ENCODE data around the gene CLOCK.
"Not testable (repeated sequence)": the region's sequence is repeated elsewhere in the genome, so short reads cannot be mapped to it uniquely, and the experiment has no call there.

Gene CLOCK

DNA sequence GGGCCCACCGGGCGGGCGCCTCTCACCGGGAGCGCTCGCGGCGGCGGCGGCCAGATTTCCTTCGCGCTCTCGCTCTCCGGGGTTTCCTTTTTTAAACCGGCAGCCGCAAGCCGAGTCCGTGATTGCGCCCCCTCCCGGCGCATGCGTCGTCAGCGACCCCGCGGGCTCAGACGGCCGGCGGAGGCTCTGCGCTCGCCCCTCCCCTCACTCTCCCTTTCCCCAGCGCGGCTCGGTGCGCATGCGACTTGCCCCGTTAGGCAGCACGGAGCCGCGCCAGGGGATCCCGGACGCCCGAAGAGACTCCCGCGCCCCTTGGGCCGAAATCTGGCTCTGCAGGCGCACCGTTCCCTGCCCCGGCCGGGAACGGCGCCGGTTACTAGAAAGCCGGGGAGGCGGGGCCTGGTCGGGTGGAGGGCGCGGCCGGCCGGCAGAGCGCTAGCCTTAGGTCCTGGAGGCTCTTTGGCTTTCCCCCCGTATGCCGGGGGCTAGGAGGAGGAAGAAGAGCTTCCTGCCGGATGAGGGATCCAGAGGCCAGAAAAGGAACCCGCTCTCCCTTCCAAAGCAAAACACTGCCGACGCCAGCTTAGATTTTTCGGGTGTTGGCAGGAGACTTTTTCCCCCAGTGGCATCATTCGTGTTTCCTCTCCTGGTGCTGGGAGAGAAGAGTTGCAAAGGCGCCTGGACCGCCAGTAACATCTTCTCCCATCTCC is at the start of gene CLOCK:
Gene CLOCK, minus strand, starts transcription at position 154 of the 710 bp plus-strand sequence. CDS start 64,124 bp downstream, outside the sequence.
- H4K20me1 ChIP-seq (ENCODE audit: low read depth, low read length) = 0 out of 2 replicates have a peak, but pooled peaks cover 3% of the 10 kb centered on the region
- H3K9me3 ChIP-seq (ENCODE audit: insufficient read depth, low read length) = no peaks in the 10 kb centered on the region
- no peaks in the 10 kb centered on the region for H3K9me2 ChIP-seq (replicated peaks; ENCODE audit: insufficient read depth, low read length)
- H3F3A ChIP-seq (ENCODE audit: insufficient read depth) = peaks cover 7% of the 10 kb centered on the region; the same call in 1 of the 2 replicates
- peak within 1 kb of the TSS; percentile 72 for H3K4me2 ChIP-seq (ENCODE audit: low read depth, low read length, poor library complexity, severe bottlenecking)
- no peaks in the 10 kb centered on the region for H3K79me2 ChIP-seq (ENCODE audit: insufficient read depth, low read length)
- H3K4me3 ChIP-seq (ENCODE audit: insufficient read depth, low read length, poor library complexity, severe bottlenecking) = peak within 1 kb of the TSS; percentile 73
- peak within 1 kb of the TSS; percentile 60 for H3K9ac ChIP-seq (ENCODE audit: low read length)
- H2AFZ ChIP-seq (ENCODE audit: low read depth, low read length, severe bottlenecking) = peak within 1 kb of the TSS; percentile 84
- TF ChIP-seq CTCF (IDR thresholded peaks at IDR 0.05; ENCODE audit: insufficient read depth, low read length, poor library complexity, severe bottlenecking) = peak; percentile 18
- TF ChIP-seq EZH2phosphoT487 (conservative IDR thresholded peaks at IDR 0.05; ENCODE audit: low read length) = no peak
- H3K27me3 ChIP-seq (ENCODE audit: low read length) = no peaks in the 10 kb centered on the region
- H3K27ac ChIP-seq (ENCODE audit: low read depth, low read length) = peak within 1 kb of the TSS; percentile 44; the same call in 1 of the 2 replicates
- no peaks in the 10 kb centered on the region for H3K36me3 ChIP-seq (ENCODE audit: low read length)

DNA sequence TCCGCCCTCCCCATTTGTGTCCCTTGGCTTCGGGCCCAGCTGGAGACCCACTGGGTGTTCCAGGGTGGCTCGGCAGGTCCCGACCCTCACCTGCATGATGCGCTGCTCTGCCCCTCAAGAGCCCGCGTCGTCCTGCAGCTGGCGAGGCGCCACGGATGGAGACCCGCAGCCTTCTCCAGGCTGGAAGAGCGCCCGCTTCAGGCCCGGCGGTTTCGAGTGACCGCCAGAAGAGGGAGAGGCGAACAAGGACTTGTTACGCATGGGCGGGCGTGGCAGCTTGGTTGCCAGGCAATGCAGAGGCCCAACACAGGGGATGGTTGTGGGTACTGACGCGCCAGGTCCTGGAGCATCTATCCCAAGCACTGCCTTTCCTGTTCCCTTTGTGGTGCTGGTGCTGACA is 45.3 kb upstream of the CLOCK start, which contains the start of gene PDCL2:
Gene PDCL2, minus strand, starts transcription at position 232 of the 400 bp plus-strand sequence. Its CDS starts 136 bp downstream, at position 96.
- no peak within 1 kb of the TSS for H3K27ac ChIP-seq (ENCODE audit: low read depth, low read length)
- no peaks in the 10 kb centered on the region for H3K9me3 ChIP-seq (ENCODE audit: insufficient read depth, low read length)
- H3K27me3 ChIP-seq (ENCODE audit: low read length) = no peaks in the 10 kb centered on the region
- H2AFZ ChIP-seq (ENCODE audit: low read depth, low read length, severe bottlenecking) = no peak within 1 kb of the TSS
- H3K9ac ChIP-seq (ENCODE audit: low read length) = no peak within 1 kb of the TSS
- H3K9me2 ChIP-seq (replicated peaks; ENCODE audit: insufficient read depth, low read length) = no peaks in the 10 kb centered on the region
- TF ChIP-seq CTCF (IDR thresholded peaks at IDR 0.05; ENCODE audit: insufficient read depth, low read length, poor library complexity, severe bottlenecking) = no peak
- TF ChIP-seq EZH2phosphoT487 (conservative IDR thresholded peaks at IDR 0.05; ENCODE audit: low read length) = no peak
- no peaks in the 10 kb centered on the region for H4K20me1 ChIP-seq (ENCODE audit: low read depth, low read length)
- no peaks in the 10 kb centered on the region for H3F3A ChIP-seq (ENCODE audit: insufficient read depth)
- no peaks in the 10 kb centered on the region for H3K79me2 ChIP-seq (ENCODE audit: insufficient read depth, low read length)
- no peak within 1 kb of the TSS for H3K4me2 ChIP-seq (ENCODE audit: low read depth, low read length, poor library complexity, severe bottlenecking)
- no peak within 1 kb of the TSS for H3K4me3 ChIP-seq (ENCODE audit: insufficient read depth, low read length, poor library complexity, severe bottlenecking)
- H3K36me3 ChIP-seq (ENCODE audit: low read length) = no peaks in the 10 kb centered on the region

GRCh38 chr4:55588160-55588559 is 41.5 kb upstream of the CLOCK start:
- Histone ChIP-seq H3K9me3 (ENCODE audit: insufficient read depth, low read length) (no peaks in the 10 kb centered on the region), H2AFZ (ENCODE audit: low read depth, low read length, severe bottlenecking) (no peak overlapping the region), H3F3A (ENCODE audit: insufficient read depth) (no peaks in the 10 kb centered on the region), H3K27me3 (ENCODE audit: low read length) (no peaks in the 10 kb centered on the region), H3K36me3 (ENCODE audit: low read length) (no peaks in the 10 kb centered on the region), H3K4me3 (ENCODE audit: insufficient read depth, low read length, poor library complexity, severe bottlenecking) (no peak overlapping the region), H3K79me2 (ENCODE audit: insufficient read depth, low read length) (no peaks in the 10 kb centered on the region), H3K4me2 (ENCODE audit: low read depth, low read length, poor library complexity, severe bottlenecking) (no peak overlapping the region), H4K20me1 (ENCODE audit: low read depth, low read length) (no peaks in the 10 kb centered on the region), H3K9me2 (replicated peaks; ENCODE audit: insufficient read depth, low read length) (no peaks in the 10 kb centered on the region), H3K27ac (ENCODE audit: low read depth, low read length) (no peak overlapping the region), H3K9ac (ENCODE audit: low read length) (no peak overlapping the region)
- TF ChIP-seq CTCF (IDR thresholded peaks at IDR 0.05; ENCODE audit: insufficient read depth, low read length, poor library complexity, severe bottlenecking) (no peak), EZH2phosphoT487 (conservative IDR thresholded peaks at IDR 0.05; ENCODE audit: low read length) (no peak)

DNA sequence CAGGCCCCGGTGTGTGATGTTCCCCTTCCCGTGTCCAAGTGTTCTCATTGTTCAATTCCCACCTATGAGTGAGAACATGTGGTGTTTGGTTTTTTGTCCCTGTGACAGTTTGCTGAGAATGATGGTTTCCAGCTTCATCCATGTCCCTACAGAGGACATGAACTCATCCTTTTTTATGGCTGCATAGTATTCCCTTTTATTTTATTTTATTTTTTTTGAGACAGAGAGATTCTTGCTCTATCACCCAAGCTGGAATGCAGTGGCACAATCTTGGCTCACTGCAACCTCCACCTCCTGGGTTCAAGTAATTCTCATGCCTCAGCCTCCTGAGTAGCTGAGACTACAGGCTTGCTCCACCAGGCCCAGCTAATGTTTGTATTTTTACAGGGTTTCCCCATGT is 36.1 kb upstream of the CLOCK start:
- H2AFZ ChIP-seq (ENCODE audit: low read depth, low read length, severe bottlenecking); H3K9me2 ChIP-seq (replicated peaks; ENCODE audit: insufficient read depth, low read length); H4K20me1 ChIP-seq (ENCODE audit: low read depth, low read length); H3K4me2 ChIP-seq (ENCODE audit: low read depth, low read length, poor library complexity, severe bottlenecking); H3F3A ChIP-seq (ENCODE audit: insufficient read depth); H3K27ac ChIP-seq (ENCODE audit: low read depth, low read length); H3K36me3 ChIP-seq (ENCODE audit: low read length); H3K79me2 ChIP-seq (ENCODE audit: insufficient read depth, low read length); H3K9me3 ChIP-seq (ENCODE audit: insufficient read depth, low read length); H3K9ac ChIP-seq (ENCODE audit: low read length); H3K4me3 ChIP-seq (ENCODE audit: insufficient read depth, low read length, poor library complexity, severe bottlenecking); H3K27me3 ChIP-seq (ENCODE audit: low read length): not testable (repeated sequence)
